GM19452 (cell line): Measurements from ENCODE around the gene MGAT4D.
"Not testable (repeated sequence)": the region's sequence is repeated elsewhere in the genome, so short reads cannot be mapped to it uniquely, and the experiment has no call there.

Source experiments
- ATAC-seq: cut with Tn5 transposase; IDR thresholded peaks from one replicate; pipeline ENCODE4 v1.9.1; 2021; ENCODE audit not compliant: unreplicated experiment

MGAT4D gene

GRCh38 chr4:140497747-140498636, at the start of gene MGAT4D:
MGAT4D (minus strand) TSS chr4:140498293; CDS start chr4:140498222, 71 bp downstream.
- ATAC-seq: no peak

GRCh38 chr4:140533951-140534480, 35.9 kb upstream of the MGAT4D start:
- ATAC-seq: no peak

- no peak for ATAC-seq
These were observed 31.3 kb upstream of the MGAT4D start for GRCh38 chr4:140529434-140529833.

GRCh38 chr4:140523857-140524742, 26.0 kb upstream of the MGAT4D start, which contains the start of gene ELMOD2:
ELMOD2 (plus strand) TSS chr4:140524168; CDS start chr4:140525429, 1,261 bp downstream.
- peak; percentile 100 for ATAC-seq

GRCh38 chr4:140523370-140523856, 25.3 kb upstream of the MGAT4D start:
- ATAC-seq: peak; percentile 20

- no peak for ATAC-seq
These were observed 17.3 kb upstream of the MGAT4D start for GRCh38 chr4:140515423-140515822.

- not testable (repeated sequence) for ATAC-seq
These were observed 15.7 kb upstream of the MGAT4D start for GRCh38 chr4:140513765-140514164.

- no peak for ATAC-seq
These were observed 6.2 kb upstream of the MGAT4D start for GRCh38 chr4:140504261-140504660.

- no peak for ATAC-seq
These were observed 1.3 kb upstream of the MGAT4D start for GRCh38 chr4:140499391-140499790.

- no peak for ATAC-seq
These were observed 717 bp downstream of the MGAT4D start for GRCh38 chr4:140497405-140497746.

GRCh38 chr4:140485939-140486338, 12.2 kb downstream of the MGAT4D start:
- ATAC-seq: no peak

- ATAC-seq: no peak
These were observed 14.6 kb downstream of the MGAT4D start for GRCh38 chr4:140483445-140483844.

- no peak for ATAC-seq
These were observed 25.9 kb downstream of the MGAT4D start for GRCh38 chr4:140472156-140472555.

GRCh38 chr4:140469791-140470733, 28.0 kb downstream of the MGAT4D start:
- ATAC-seq: no peak

- no peak for ATAC-seq
These were observed 31.9 kb downstream of the MGAT4D start for GRCh38 chr4:140466146-140466545.

- no peak for ATAC-seq
These were observed 34.5 kb downstream of the MGAT4D start for GRCh38 chr4:140463614-140464013.

GRCh38 chr4:140463182-140463581, 34.9 kb downstream of the MGAT4D start:
- ATAC-seq: no peak

- ATAC-seq: no peak
These were observed 47.7 kb downstream of the MGAT4D start for GRCh38 chr4:140450352-140450751.

GRCh38 chr4:140448830-140449229, 49.3 kb downstream of the MGAT4D start:
- no peak for ATAC-seq

- no peak for ATAC-seq
These were observed 49.9 kb downstream of the MGAT4D start for GRCh38 chr4:140448162-140448561.
